IMR-90 (cell line): Measurements from ENCODE around the gene SLC24A3.

Source experiments
- FOS ChIP-seq: fragments of 150-350 bp; IDR thresholded peaks from 2 replicates; pipeline ENCODE4 v1.6.1; 2016; ENCODE audit warnings: low read depth, low read length
- MAFK ChIP-seq: IDR thresholded peaks from 2 replicates; pipeline ENCODE4 v1.6.1; 2012; ENCODE audit warnings: low read depth, low read length, improper control_type of control experiment
- POLR2A ChIP-seq: IDR thresholded peaks from 2 replicates; pipeline ENCODE4 v1.6.1; 2012; ENCODE audit warnings: mild to moderate bottlenecking, low read depth, low read length
- TF ChIP-seq, protein P1 (sequence below): conservative IDR thresholded peaks from 2 replicates; pipeline ENCODE4 v1.5.1; 2012; ENCODE audit warnings: mild to moderate bottlenecking, low read depth, low read length, improper control_type of control experiment
- TF ChIP-seq, protein P2 (sequence below): fragments of 150-350 bp; IDR thresholded peaks from 2 replicates; pipeline ENCODE4 v1.6.1; 2016; ENCODE audit warnings: low read depth, mild to moderate bottlenecking, low read length, moderate library complexity, borderline replicate concordance

DNA sequence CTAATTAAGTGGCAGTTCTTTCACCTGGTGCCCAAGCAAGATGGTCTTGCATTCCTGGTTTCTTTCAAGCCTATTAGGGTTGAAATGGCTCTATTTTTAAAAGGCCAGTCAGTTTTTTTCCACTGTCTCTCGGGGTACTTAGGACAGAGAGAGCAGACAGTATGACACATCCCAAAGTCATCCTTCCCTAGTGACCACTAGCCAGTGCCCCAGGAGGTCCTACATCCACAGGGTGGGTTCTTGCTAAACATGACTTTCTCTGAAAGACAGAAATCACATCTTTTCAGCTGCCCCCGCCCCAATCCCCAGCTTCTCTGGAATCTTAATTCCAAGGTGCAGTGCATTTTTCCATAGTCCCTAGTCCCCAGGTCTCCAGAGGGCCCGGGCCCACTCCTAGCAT is 192.4 kb downstream of the SLC24A3 start:
- no peak for TF ChIP-seq POLR2A
- TF ChIP-seq, protein P1, sequence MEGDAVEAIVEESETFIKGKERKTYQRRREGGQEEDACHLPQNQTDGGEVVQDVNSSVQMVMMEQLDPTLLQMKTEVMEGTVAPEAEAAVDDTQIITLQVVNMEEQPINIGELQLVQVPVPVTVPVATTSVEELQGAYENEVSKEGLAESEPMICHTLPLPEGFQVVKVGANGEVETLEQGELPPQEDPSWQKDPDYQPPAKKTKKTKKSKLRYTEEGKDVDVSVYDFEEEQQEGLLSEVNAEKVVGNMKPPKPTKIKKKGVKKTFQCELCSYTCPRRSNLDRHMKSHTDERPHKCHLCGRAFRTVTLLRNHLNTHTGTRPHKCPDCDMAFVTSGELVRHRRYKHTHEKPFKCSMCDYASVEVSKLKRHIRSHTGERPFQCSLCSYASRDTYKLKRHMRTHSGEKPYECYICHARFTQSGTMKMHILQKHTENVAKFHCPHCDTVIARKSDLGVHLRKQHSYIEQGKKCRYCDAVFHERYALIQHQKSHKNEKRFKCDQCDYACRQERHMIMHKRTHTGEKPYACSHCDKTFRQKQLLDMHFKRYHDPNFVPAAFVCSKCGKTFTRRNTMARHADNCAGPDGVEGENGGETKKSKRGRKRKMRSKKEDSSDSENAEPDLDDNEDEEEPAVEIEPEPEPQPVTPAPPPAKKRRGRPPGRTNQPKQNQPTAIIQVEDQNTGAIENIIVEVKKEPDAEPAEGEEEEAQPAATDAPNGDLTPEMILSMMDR = no peak
- no peak for TF ChIP-seq MAFK
- TF ChIP-seq FOS = no peak
- TF ChIP-seq, protein P2, sequence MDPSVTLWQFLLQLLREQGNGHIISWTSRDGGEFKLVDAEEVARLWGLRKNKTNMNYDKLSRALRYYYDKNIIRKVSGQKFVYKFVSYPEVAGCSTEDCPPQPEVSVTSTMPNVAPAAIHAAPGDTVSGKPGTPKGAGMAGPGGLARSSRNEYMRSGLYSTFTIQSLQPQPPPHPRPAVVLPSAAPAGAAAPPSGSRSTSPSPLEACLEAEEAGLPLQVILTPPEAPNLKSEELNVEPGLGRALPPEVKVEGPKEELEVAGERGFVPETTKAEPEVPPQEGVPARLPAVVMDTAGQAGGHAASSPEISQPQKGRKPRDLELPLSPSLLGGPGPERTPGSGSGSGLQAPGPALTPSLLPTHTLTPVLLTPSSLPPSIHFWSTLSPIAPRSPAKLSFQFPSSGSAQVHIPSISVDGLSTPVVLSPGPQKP = no peak
